Osteoblast (primary cell): ENCODE measurements around the gene CCDC102A. TPM values are rescaled to one million over a fixed set of nuclear protein-coding genes. Genes with fewer than 3 reads are reported as not detected.

ENCODE experiments used
- DNase-seq: peaks from one replicate; pipeline ENCODE4 v3.0.0; 2011; ENCODE audit warnings: low spot score, mixed read lengths; ENCODE audit not compliant: insufficient read length; ENCODE audit errors: missing footprints
- H2AFZ ChIP-seq: 2 replicates; pipeline ENCODE4 v1.6.0; 2011; ENCODE audit warnings: mild to moderate bottlenecking, low read length
- H3K27ac ChIP-seq: 2 replicates; pipeline ENCODE4 v1.5.1; 2011; ENCODE audit warnings: mild to moderate bottlenecking, low read depth, low read length, moderate library complexity
- H3K27me3 ChIP-seq: 2 replicates; pipeline ENCODE4 v1.6.0; 2012; ENCODE audit warnings: mild to moderate bottlenecking, control low read depth, inconsistent platforms, low read length, moderate library complexity; ENCODE audit not compliant: insufficient read depth
- H3K36me3 ChIP-seq: 2 replicates; pipeline ENCODE4 v1.5.1; 2011; ENCODE audit warnings: mild to moderate bottlenecking, low read length, control low read depth, moderate library complexity; ENCODE audit not compliant: insufficient read depth
- H3K4me1 ChIP-seq: 2 replicates; pipeline ENCODE4 v1.5.1; 2011; ENCODE audit warnings: mild to moderate bottlenecking, low read length, control low read depth, moderate library complexity; ENCODE audit not compliant: insufficient read depth
- H3K4me2 ChIP-seq: 2 replicates; pipeline ENCODE4 v1.6.0; 2011; ENCODE audit warnings: mild to moderate bottlenecking, low read length; ENCODE audit not compliant: insufficient read depth
- H3K4me3 ChIP-seq: fragments of 200-600 bp; sonication (generic); 3 replicates; pipeline ENCODE4 v1.5.1; 2012; ENCODE audit warnings: mild to moderate bottlenecking, low read length, inconsistent platforms; ENCODE audit not compliant: insufficient read depth
- H3K79me2 ChIP-seq: 2 replicates; pipeline ENCODE4 v1.6.0; 2012; ENCODE audit warnings: mild to moderate bottlenecking, low read length, control low read depth, inconsistent platforms; ENCODE audit not compliant: insufficient read depth
- H3K9me3 ChIP-seq: 2 replicates; pipeline ENCODE4 v1.5.1; 2011; ENCODE audit warnings: low read depth, low read length, control low read depth
- H4K20me1 ChIP-seq: 2 replicates; pipeline ENCODE4 v1.6.0; 2012; ENCODE audit warnings: mild to moderate bottlenecking, low read length, control low read depth; ENCODE audit not compliant: insufficient read depth
- total RNA-seq: library from RNA; depleted of rRNA; stranded (reverse); fragments of >200 nt; gene quantifications from 2 replicates; pipeline ENCODE4 v1.2.3, GENCODE V29; 2012
- TF ChIP-seq, protein P1 (sequence below): IDR thresholded peaks from 2 replicates; pipeline ENCODE4 v1.5.1; 2011; ENCODE audit warnings: mild to moderate bottlenecking, low read depth, low read length, moderate library complexity; ENCODE audit errors: extremely low read depth

The CCDC102A gene
- total RNA-seq, 1 donor, result 9.8 TPM

GRCh38 chr16:57477531-57478202 lies 58.7 kb downstream of the CCDC102A start:
- Histone ChIP-seq H3K4me2 (no peak overlapping the region), H3K27ac (no peak overlapping the region), H3K79me2 (peaks cover 31% of the 10 kb centered on the region), H3K4me3 (no peak overlapping the region), H4K20me1 (peaks cover 29% of the 10 kb centered on the region), H3K36me3 (peaks cover 21% of the 10 kb centered on the region), H2AFZ (no peak overlapping the region), H3K27me3 (no peaks in the 10 kb centered on the region), H3K9me3 (no peaks in the 10 kb centered on the region), H3K4me1 (peaks cover 24% of the 10 kb centered on the region)
- no peak for DNase-seq
- TF ChIP-seq, protein P1, sequence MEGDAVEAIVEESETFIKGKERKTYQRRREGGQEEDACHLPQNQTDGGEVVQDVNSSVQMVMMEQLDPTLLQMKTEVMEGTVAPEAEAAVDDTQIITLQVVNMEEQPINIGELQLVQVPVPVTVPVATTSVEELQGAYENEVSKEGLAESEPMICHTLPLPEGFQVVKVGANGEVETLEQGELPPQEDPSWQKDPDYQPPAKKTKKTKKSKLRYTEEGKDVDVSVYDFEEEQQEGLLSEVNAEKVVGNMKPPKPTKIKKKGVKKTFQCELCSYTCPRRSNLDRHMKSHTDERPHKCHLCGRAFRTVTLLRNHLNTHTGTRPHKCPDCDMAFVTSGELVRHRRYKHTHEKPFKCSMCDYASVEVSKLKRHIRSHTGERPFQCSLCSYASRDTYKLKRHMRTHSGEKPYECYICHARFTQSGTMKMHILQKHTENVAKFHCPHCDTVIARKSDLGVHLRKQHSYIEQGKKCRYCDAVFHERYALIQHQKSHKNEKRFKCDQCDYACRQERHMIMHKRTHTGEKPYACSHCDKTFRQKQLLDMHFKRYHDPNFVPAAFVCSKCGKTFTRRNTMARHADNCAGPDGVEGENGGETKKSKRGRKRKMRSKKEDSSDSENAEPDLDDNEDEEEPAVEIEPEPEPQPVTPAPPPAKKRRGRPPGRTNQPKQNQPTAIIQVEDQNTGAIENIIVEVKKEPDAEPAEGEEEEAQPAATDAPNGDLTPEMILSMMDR, result no peak

GRCh38 chr16:57476546-57477410 lies 59.6 kb downstream of the CCDC102A start:
- Histone ChIP-seq H2AFZ (no peak overlapping the region), H3K79me2 (peaks cover 31% of the 10 kb centered on the region), H4K20me1 (peaks cover 29% of the 10 kb centered on the region), H3K27ac (no peak overlapping the region), H3K4me2 (no peak overlapping the region), H3K36me3 (peaks cover 28% of the 10 kb centered on the region), H3K27me3 (no peaks in the 10 kb centered on the region), H3K4me1 (peaks cover 24% of the 10 kb centered on the region), H3K4me3 (no peak overlapping the region), H3K9me3 (no peaks in the 10 kb centered on the region)
- no peak for DNase-seq
- TF ChIP-seq, protein P1, result no peak

DNA sequence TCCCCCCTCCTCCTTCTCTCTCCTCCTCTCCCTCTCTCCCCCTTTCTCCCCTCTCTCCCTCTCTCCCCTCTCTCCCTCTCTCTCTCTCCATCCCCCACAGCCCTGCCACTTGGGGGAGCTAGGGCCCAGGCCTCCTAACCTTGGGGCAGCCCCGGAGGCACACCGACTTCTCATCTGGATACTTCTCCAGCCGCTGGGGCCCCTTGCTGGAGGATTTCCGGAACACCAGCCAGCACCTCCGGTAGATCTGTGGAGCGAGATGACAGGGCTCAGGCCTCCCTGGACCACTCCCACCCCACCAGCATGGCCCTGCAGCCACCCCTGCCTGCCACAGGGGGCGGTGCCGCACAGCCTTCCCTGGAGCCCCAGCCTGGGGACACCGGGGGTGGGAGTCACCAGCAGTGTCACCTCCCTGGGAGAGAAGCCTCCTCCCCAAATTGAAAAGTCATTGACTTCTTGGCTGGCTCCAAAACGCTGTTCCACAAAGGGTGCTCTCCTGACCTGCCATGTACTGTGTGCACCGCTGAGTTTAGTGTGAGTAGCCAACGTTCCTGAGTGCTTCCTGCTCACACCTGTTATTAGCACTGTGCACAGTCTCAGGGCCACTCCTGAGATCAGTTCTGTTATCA lies 60.5 kb downstream of the CCDC102A start:
- no peak overlapping the region for H3K27ac ChIP-seq
- TF ChIP-seq, protein P1, result peak; percentile 12
- DNase-seq, result no peak
- peaks cover 24% of the 10 kb centered on the region for H3K4me1 ChIP-seq
- H3K36me3 ChIP-seq, result peaks cover 37% of the 10 kb centered on the region
- no peak overlapping the region for H3K4me3 ChIP-seq
- H4K20me1 ChIP-seq, result peaks cover 35% of the 10 kb centered on the region
- H3K9me3 ChIP-seq, result no peaks in the 10 kb centered on the region
- H3K79me2 ChIP-seq, result peaks cover 31% of the 10 kb centered on the region
- H2AFZ ChIP-seq, result no peak overlapping the region
- H3K4me2 ChIP-seq, result no peak overlapping the region
- H3K27me3 ChIP-seq, result no peaks in the 10 kb centered on the region
